Liver (tissue), 9 donors: ENCODE results near the gene ANGEL2. TPM values are rescaled to one million over a fixed set of nuclear protein-coding genes. Genes with fewer than 3 reads are reported as not detected.

ENCODE experiments used
- DNase-seq: peaks from one replicate; pipeline ENCODE4 v3.0.0-alpha.2; 2017; ENCODE audit warnings: low spot score
- H3K27ac ChIP-seq, 2 donors: one replicate each; pipeline ENCODE4 v1.7.0; 2013; ENCODE audit warnings: inconsistent platforms in 2 of 2, low read length in 2 of 2, control low read depth in 1 of 2, low read depth in 1 of 2, mild to moderate bottlenecking in 1 of 2
- H3K27me3 ChIP-seq, 4 donors: one replicate each; pipeline versions ENCODE4 v1.6.1 to v1.7.0; 2013; ENCODE audit warnings: low read length in 3 of 4, inconsistent platforms in 1 of 4, mild to moderate bottlenecking in 1 of 4, moderate library complexity in 1 of 4; ENCODE audit not compliant: control insufficient read depth in 4 of 4, insufficient read depth in 4 of 4
- H3K36me3 ChIP-seq, 4 donors: one replicate each; pipeline versions ENCODE4 v1.6.1 to v1.7.0; 2013; ENCODE audit warnings: low read length in 3 of 4, mild to moderate bottlenecking in 3 of 4, low read depth in 1 of 4, moderate library complexity in 1 of 4; ENCODE audit not compliant: control insufficient read depth in 4 of 4, insufficient read depth in 3 of 4
- H3K4me1 ChIP-seq, 4 donors: one replicate each; pipeline versions ENCODE4 v1.6.1 to v1.7.0; 2013; ENCODE audit warnings: low read length in 3 of 4, mild to moderate bottlenecking in 3 of 4, moderate library complexity in 1 of 4; ENCODE audit not compliant: control insufficient read depth in 4 of 4, insufficient read depth in 4 of 4
- H3K4me3 ChIP-seq, 3 donors: one replicate each; pipeline versions ENCODE4 v1.6.1 to v1.7.0; 2013; ENCODE audit warnings: low read length in 3 of 3, control low read depth in 1 of 3, low read depth in 1 of 3, mild to moderate bottlenecking in 1 of 3
- H3K9ac ChIP-seq, 2 donors: one replicate each; pipeline ENCODE4 v1.7.0; 2013; ENCODE audit warnings: low read length in 2 of 2, mild to moderate bottlenecking in 2 of 2, moderate library complexity in 2 of 2, control low read depth in 1 of 2, low read depth in 1 of 2
- H3K9me3 ChIP-seq, 4 donors: one replicate each; pipeline versions ENCODE4 v1.6.1 to v1.7.0; 2013; ENCODE audit warnings: low read length in 3 of 4; ENCODE audit not compliant: control insufficient read depth in 4 of 4
- CTCF ChIP-seq: fragments of 150-350 bp; IDR thresholded peaks from 2 replicates; pipeline ENCODE4 v1.5.1; 2017; ENCODE audit warnings: improper control_type of control experiment, low read depth, low read length; ENCODE audit not compliant: missing input control
- EGR1 ChIP-seq, 2 donors: IDR thresholded peaks; 2 replicates each; pipeline ENCODE4 v1.6.1; 2016 to 2018; ENCODE audit warnings: antibody characterized with exemption in 2 of 2, low read depth in 2 of 2
- HNF4G ChIP-seq: IDR thresholded peaks from 2 replicates; pipeline ENCODE4 v1.6.1; 2016; ENCODE audit warnings: antibody characterized with exemption
- JUND ChIP-seq, 2 donors: IDR thresholded peaks; 2 replicates each; pipeline ENCODE4 v1.6.1; 2016; ENCODE audit warnings: antibody characterized with exemption in 2 of 2
- MAX ChIP-seq: IDR thresholded peaks from 2 replicates; pipeline ENCODE4 v1.6.1; 2016; ENCODE audit warnings: antibody characterized with exemption
- NR2F2 ChIP-seq: IDR thresholded peaks from 2 replicates; pipeline ENCODE4 v1.6.1; 2016; ENCODE audit warnings: antibody characterized with exemption
- RAD21 ChIP-seq, 2 donors: IDR thresholded peaks; 2 replicates each; pipeline ENCODE4 v1.6.1; 2016; ENCODE audit warnings: antibody characterized with exemption in 2 of 2, mild to moderate bottlenecking in 2 of 2
- REST ChIP-seq: IDR thresholded peaks from 2 replicates; pipeline ENCODE4 v1.6.1; 2016; ENCODE audit warnings: antibody characterized with exemption, mild to moderate bottlenecking
- RXRA ChIP-seq, 2 donors: IDR thresholded peaks; 2 replicates each; pipeline ENCODE4 v1.6.1; 2017 to 2018; ENCODE audit warnings: antibody characterized with exemption in 2 of 2, mild to moderate bottlenecking in 1 of 2
- SP1 ChIP-seq: IDR thresholded peaks from 2 replicates; pipeline ENCODE4 v1.6.1; 2018; ENCODE audit warnings: antibody characterized with exemption, mild to moderate bottlenecking
- TAF1 ChIP-seq: conservative IDR thresholded peaks from 2 replicates; pipeline ENCODE4 v1.6.1; 2016; ENCODE audit warnings: antibody characterized with exemption, mild to moderate bottlenecking
- ZBTB33 ChIP-seq: IDR thresholded peaks from 2 replicates; pipeline ENCODE4 v1.6.1; 2016; ENCODE audit warnings: antibody characterized with exemption
- WGBS: extraction: QIAGEN DNeasy Blood & Tissue Kit; methylation state at CpG from one replicate; pipeline ENCODE4 v1.1.7; 2013; 5-methylcytosine and 5-hydroxymethylcytosine counted together
- polyA plus RNA-seq, 2 donors: library from polyadenylated mRNA; stranded (reverse) in 1 of 2; unstranded in 1 of 2; fragments of 200-250 nt in 1 of 2; fragments of >200 nt in 1 of 2; fragmentation: Nextera tagmentation in 1 of 2; extraction: Ambion mirVana in 1 of 2; gene quantifications; one replicate each; pipeline versions ENCODE4 v1.2.1 to v1.2.3, GENCODE V29; 2013 to 2015
- total RNA-seq, 2 donors: library from RNA; depleted of rRNA; stranded (reverse); fragments of >200 nt; gene quantifications; one replicate each; pipeline ENCODE4 v1.2.3, GENCODE V29; 2014
- donor health status: healthy.
- donor health status: healthy.
- donor health status: healthy.
- donor health status: healthy.
- donor health status: healthy.

ANGEL2 gene
- total and polyA plus RNA-seq, 4 donors = 8.2 to 31.1 (median 16.4) TPM

- H3K27me3 ChIP-seq = no peaks in the 10 kb centered on the region
- 90% methylated on average over 6 of the region's 6 CpGs for WGBS
- no peak overlapping the region for H3K9ac ChIP-seq
- no peak overlapping the region for H3K4me3 ChIP-seq
- TF ChIP-seq CTCF = no peak
- no peak for TF ChIP-seq JUND (IDR thresholded peaks at IDR 0.05)
- TF ChIP-seq RAD21 (IDR thresholded peaks at IDR 0.05) = no peak
- TF ChIP-seq RXRA (IDR thresholded peaks at IDR 0.05) = no peak
- no peak for TF ChIP-seq MAX
- TF ChIP-seq SP1 = no peak
- TF ChIP-seq HNF4G = no peak
- no peak for TF ChIP-seq TAF1
- no peak for TF ChIP-seq ZBTB33
- no peak for TF ChIP-seq EGR1 (IDR thresholded peaks at IDR 0.05; ENCODE audit: low read depth in 2 of 2)
- no peak for TF ChIP-seq NR2F2
- TF ChIP-seq REST = no peak
- H3K9me3 ChIP-seq = no peaks in the 10 kb centered on the region
- no peak for DNase-seq
- H3K4me1 ChIP-seq = no peaks in the 10 kb centered on the region
- no peak overlapping the region for H3K27ac ChIP-seq
- no peaks in the 10 kb centered on the region for H3K36me3 ChIP-seq
Measured at GRCh38 chr1:212942679-212943392, 72.8 kb downstream of the ANGEL2 start.

Other genes starting within 250 kb of the ANGEL2 start
- gene NSL1, start 224.1 kb downstream of the ANGEL2 start, total RNA-seq = 10 to 100 TPM; 17.2 to 31.3 TPM
- 10 to 100 TPM; 18.6 to 18.9 TPM for gene NSL1, start 224.1 kb downstream of the ANGEL2 start, polyA plus RNA-seq
- gene TATDN3, start 224.0 kb downstream of the ANGEL2 start, total RNA-seq = 1 to 10 TPM; 6.6 to 8.1 TPM
- 1 to 10 TPM; 5.2 to 6.7 TPM for gene TATDN3, start 224.0 kb downstream of the ANGEL2 start, polyA plus RNA-seq
- under 1 TPM in 1 of 2 donors, not detected in 1; 0.28 TPM for gene SPATA45, start 168.2 kb downstream of the ANGEL2 start, total RNA-seq
- gene SPATA45, start 168.2 kb downstream of the ANGEL2 start, polyA plus RNA-seq = not detected
- gene FLVCR1, start 157.6 kb downstream of the ANGEL2 start, total RNA-seq = 10 to 100 TPM in 1 of 2 donors, 1 to 10 TPM in 1; 3.8 to 14.6 TPM
- gene FLVCR1, start 157.6 kb downstream of the ANGEL2 start, polyA plus RNA-seq = 1 to 10 TPM in 1 of 2 donors, under 1 TPM in 1; 0.85 to 1.1 TPM
- under 1 TPM; 0.08 to 0.70 TPM for gene VASH2, start 65.3 kb downstream of the ANGEL2 start, total RNA-seq
- under 1 TPM; 0.01 to 0.38 TPM for gene VASH2, start 65.3 kb downstream of the ANGEL2 start, polyA plus RNA-seq
- 10 to 100 TPM; 14.7 to 15.6 TPM for gene RPS6KC1, start 35.4 kb upstream of the ANGEL2 start, total RNA-seq
- gene RPS6KC1, start 35.4 kb upstream of the ANGEL2 start, polyA plus RNA-seq = 1 to 10 TPM; 3.5 to 4.9 TPM